ENCODE measurements around the gene CCDC83. TPM values are rescaled to one million over a fixed set of nuclear protein-coding genes. Genes with fewer than 3 reads are reported as not detected.

CCDC83 gene
- total RNA-seq, 1 donor from 2014 or later: not detected

- no peak for DNase-seq (ENCODE audit: low spot score)
- intact Hi-C loops (cut with DNase I): no loop called here
Observed at GRCh38 chr11:85953491-85954143, 98.4 kb downstream of the CCDC83 start.

- no peak for DNase-seq (ENCODE audit: low spot score)
Observed at GRCh38 chr11:85955531-85955930, 100.3 kb downstream of the CCDC83 start.

GRCh38 chr11:85960678-85961077, 105.5 kb downstream of the CCDC83 start:
- intact Hi-C loops (cut with DNase I): no loop called here
- DNase-seq (ENCODE audit: low spot score): no peak

More at GRCh38 chr11:85955531-85955930, 100.3 kb downstream of the CCDC83 start:
- intact Hi-C loops (cut with DNase I): no loop called here

- no peak for DNase-seq (ENCODE audit: low spot score)
- intact Hi-C loops (cut with DNase I): no loop called here
Observed at GRCh38 chr11:85961130-85961529, 105.9 kb downstream of the CCDC83 start.

- intact Hi-C loops (cut with DNase I): no loop called here
- DNase-seq (ENCODE audit: low spot score): no peak
Observed at GRCh38 chr11:85961930-85962363, 106.8 kb downstream of the CCDC83 start.

GRCh38 chr11:85965202-85965601, 110.0 kb downstream of the CCDC83 start:
- intact Hi-C loops (cut with DNase I): no loop called here
- DNase-seq (ENCODE audit: low spot score): no peak

- DNase-seq (ENCODE audit: low spot score): no peak
- intact Hi-C loops (cut with DNase I): no loop called here
Observed at GRCh38 chr11:85967457-85967856, 112.3 kb downstream of the CCDC83 start.

Other genes with a start within 250 kb of the CCDC83 start
- 9.9 TPM for gene DLG2, start 228.0 kb upstream of the CCDC83 start, total RNA-seq
- 45.2 TPM for gene TMEM126B, start 226.8 kb upstream of the CCDC83 start, total RNA-seq
- 44.0 TPM for gene TMEM126A, start 207.4 kb upstream of the CCDC83 start, total RNA-seq
- 19.4 TPM for gene CREBZF, start 190.3 kb upstream of the CCDC83 start, total RNA-seq
- gene CCDC89, start 169.2 kb upstream of the CCDC83 start, total RNA-seq: 0.54 TPM
- gene SYTL2, start 44.2 kb upstream of the CCDC83 start, total RNA-seq: 14.2 TPM
- 213 TPM for gene PICALM, start 213.7 kb downstream of the CCDC83 start, total RNA-seq

Data from cardiac septum (tissue), 1 donor.